ENCODE measurements around the gene REC114.

Gene REC114

DNA sequence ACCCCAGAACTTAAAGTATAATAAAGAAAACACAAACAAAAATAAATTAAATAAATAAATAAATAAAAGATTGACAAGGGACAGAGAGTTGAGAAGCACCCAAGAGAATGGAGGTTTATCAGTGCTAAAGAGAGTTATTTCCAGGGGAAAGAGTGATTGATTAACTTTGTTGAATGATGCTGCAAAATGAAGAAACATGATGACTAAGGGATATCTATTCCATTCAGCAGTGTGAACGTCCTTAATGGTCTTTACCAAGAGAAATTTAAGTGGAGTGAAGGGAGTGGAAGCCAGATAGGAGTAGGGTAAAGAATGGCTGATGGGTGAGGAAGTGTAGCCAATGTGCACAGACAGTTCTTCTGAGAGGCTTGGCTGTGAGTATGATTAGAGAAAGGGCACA lies 11.1 kb downstream of the REC114 start:
- H3K4me3 ChIP-seq (ENCODE audit: low read depth, low read length): no peak overlapping the region
- TF ChIP-seq, protein P1, sequence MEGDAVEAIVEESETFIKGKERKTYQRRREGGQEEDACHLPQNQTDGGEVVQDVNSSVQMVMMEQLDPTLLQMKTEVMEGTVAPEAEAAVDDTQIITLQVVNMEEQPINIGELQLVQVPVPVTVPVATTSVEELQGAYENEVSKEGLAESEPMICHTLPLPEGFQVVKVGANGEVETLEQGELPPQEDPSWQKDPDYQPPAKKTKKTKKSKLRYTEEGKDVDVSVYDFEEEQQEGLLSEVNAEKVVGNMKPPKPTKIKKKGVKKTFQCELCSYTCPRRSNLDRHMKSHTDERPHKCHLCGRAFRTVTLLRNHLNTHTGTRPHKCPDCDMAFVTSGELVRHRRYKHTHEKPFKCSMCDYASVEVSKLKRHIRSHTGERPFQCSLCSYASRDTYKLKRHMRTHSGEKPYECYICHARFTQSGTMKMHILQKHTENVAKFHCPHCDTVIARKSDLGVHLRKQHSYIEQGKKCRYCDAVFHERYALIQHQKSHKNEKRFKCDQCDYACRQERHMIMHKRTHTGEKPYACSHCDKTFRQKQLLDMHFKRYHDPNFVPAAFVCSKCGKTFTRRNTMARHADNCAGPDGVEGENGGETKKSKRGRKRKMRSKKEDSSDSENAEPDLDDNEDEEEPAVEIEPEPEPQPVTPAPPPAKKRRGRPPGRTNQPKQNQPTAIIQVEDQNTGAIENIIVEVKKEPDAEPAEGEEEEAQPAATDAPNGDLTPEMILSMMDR (conservative IDR thresholded peaks at IDR 0.05; ENCODE audit: low read depth, low read length): no peak
- no peak for DNase-seq (ENCODE audit: low read depth)

DNA sequence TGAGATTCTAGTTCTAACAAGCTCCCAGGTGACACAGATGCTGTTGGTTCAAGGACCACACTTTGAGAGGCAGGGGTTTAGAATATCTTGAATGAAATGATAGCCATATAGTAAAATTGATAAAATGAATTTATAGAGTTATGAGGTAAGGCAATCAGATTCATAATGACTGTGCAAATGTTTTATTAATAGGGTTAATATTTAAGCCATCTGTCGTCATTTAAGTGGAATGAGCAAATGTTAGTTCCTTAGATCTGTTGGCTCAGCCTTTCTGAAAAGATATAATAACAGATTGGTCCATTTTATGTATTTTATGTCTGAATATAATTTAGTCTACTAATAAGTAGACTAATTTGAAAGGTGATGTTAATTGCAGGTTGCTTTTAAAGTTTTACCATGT lies 12.9 kb downstream of the REC114 start:
- no peak for DNase-seq (ENCODE audit: low read depth)
- no peak overlapping the region for H3K4me3 ChIP-seq (ENCODE audit: low read depth, low read length)
- TF ChIP-seq, protein P1 (conservative IDR thresholded peaks at IDR 0.05; ENCODE audit: low read depth, low read length): no peak

DNA sequence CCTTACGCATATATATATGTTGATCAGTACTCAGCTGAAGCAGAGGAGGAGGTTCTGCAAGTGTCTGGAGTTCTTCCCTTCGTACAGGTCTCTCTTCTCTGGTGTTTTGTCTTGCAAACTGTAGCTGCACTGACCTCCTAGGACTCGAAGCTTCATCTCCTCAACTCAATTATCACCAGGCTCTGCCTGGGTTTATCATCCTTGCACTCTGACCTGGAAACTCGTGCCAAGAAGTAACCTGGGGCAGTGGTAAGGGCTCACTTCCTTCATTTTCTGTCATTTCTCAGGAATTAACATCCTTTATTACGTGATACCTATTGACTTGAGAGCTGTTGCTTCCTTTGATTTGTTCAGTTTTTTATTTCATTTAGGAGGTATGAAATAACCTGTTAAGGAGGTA lies 14.4 kb downstream of the REC114 start:
- H3K4me3 ChIP-seq (ENCODE audit: low read depth, low read length): no peak overlapping the region
- TF ChIP-seq, protein P1 (conservative IDR thresholded peaks at IDR 0.05; ENCODE audit: low read depth, low read length): no peak
- DNase-seq (ENCODE audit: low read depth): no peak

DNA sequence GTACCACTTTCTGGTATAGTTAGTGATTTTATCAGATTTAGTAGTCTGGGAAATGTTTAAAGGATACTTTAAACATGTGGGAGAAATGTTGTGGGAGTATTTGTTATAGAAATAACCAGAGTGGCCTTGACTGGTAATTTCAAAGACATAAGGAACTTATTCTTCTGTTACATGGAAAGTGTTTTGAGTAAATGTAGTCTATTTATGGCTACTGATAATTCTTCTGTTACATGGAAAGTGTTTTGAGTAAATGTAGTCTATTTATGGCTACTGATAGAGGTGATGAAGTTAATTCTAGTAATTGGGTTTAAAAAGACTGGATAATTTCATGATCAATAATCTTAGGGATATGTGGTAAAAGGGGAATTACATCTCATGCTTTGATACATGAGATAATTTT lies 17.7 kb downstream of the REC114 start:
- H3K4me3 ChIP-seq (ENCODE audit: low read depth, low read length): no peak overlapping the region
- TF ChIP-seq, protein P1 (conservative IDR thresholded peaks at IDR 0.05; ENCODE audit: low read depth, low read length): no peak
- DNase-seq (ENCODE audit: low read depth): no peak

DNA sequence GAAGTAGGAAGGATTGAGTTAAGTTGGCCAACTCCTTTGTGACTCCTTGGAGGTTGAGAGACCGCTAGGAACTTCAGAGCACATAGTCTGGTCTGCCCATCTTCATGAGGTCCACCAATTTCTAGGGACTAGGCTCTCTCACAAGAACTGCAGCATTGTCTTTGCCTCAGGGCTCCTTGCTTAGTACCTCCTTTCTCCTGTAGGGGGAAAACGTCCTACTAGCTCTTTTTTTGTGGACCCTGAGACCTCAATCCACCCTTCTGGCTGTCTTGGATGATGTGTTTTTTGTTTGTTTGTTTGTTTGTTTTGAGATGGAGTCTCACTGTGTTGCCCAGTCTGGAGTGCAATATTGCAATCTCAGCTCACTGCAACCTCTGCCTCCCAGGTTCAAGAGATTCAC lies 21.6 kb downstream of the REC114 start:
- H3K4me3 ChIP-seq (ENCODE audit: low read depth, low read length): no peak overlapping the region
- DNase-seq (ENCODE audit: low read depth): peak; percentile 3
- TF ChIP-seq, protein P1 (conservative IDR thresholded peaks at IDR 0.05; ENCODE audit: low read depth, low read length): peak; percentile 37

DNA sequence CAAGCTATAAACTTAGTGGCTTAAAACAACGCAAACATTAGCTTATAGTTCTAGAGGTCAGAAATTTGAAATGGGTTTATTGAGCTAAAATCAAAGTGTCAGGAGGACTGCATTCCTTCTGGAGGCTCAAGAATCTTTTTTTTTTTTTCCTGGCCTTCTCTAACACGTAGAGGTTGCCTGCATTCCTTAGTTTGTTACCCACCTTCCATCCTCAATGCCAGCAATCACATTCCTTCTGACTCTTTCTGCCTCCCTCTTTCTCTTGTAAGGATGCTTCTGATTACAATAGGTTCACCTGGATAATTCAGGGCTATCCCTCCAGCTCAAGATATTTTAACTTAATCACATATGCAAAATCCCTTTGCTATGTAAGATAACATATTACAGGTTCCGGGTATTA lies 24.8 kb downstream of the REC114 start:
- TF ChIP-seq, protein P1 (conservative IDR thresholded peaks at IDR 0.05; ENCODE audit: low read depth, low read length): no peak
- no peak for DNase-seq (ENCODE audit: low read depth)
- no peak overlapping the region for H3K4me3 ChIP-seq (ENCODE audit: low read depth, low read length)

DNA sequence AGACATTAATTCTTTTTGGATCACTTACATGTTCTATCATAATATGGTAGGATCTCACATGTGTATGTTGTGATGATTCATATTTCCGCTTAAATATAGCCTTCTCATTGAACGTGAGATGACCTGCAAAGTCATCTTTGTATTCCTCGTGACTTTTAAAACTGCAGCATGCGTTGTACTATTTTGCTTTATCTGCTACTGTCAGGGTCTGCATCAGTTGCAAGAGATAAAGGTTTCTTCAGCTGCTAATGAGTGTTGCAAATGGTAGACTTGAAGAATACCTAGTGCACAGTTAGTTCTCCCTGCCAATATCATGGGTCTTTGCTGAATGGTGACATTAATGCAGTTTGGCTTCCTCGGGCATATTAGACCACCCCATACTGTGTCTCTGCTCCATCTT lies 31.8 kb downstream of the REC114 start:
- TF ChIP-seq, protein P1 (conservative IDR thresholded peaks at IDR 0.05; ENCODE audit: low read depth, low read length): no peak

More for the DNA sequence above, 31.8 kb downstream of the REC114 start:
- no peak for DNase-seq (ENCODE audit: low read depth)
- H3K4me3 ChIP-seq (ENCODE audit: low read depth, low read length): no peak overlapping the region

Measured in choroid plexus epithelial cell (primary cell).